ENCODE measurements around the gene NMT1.

The NMT1 gene

GRCh38 chr17:45138911-45139532, 77.9 kb downstream of the NMT1 start:
- no peak for DNase-seq

- no peak for DNase-seq
Measured at GRCh38 chr17:45139533-45139920, 78.4 kb downstream of the NMT1 start.

GRCh38 chr17:45143094-45143670, 82.1 kb downstream of the NMT1 start:
- no peak for DNase-seq

DNA sequence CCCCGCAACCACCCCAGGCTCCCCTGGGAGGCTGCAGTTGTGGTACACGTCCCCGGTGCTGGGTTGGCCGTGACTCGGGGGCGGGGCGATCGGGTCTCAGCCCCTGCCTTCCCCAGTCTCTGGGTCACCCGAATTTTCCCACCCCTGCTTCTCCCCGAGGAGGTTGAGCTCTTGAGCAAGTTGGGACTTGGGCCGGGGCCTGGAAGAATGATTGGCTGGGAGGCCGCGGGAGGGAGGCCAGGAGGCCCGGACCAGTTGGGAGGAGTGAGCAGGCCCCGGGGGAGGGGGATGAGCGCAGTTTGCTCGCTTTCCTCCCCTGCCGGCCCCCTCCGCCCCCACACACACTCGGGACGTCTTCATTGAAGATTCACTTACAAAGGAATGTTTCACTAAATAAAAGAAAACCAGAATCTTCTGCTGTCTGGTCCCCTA, 82.7 kb downstream of the NMT1 start:
- DNase-seq, result peak; percentile 71

- peak; percentile 63 for DNase-seq
Measured at GRCh38 chr17:45144199-45145034, 83.3 kb downstream of the NMT1 start.

GRCh38 chr17:45145035-45145389, 83.9 kb downstream of the NMT1 start:
- DNase-seq, result no peak

GRCh38 chr17:45146166-45146565, 85.0 kb downstream of the NMT1 start:
- DNase-seq, result no peak

- DNase-seq, result no peak
Measured at GRCh38 chr17:45146592-45146889, 85.4 kb downstream of the NMT1 start.

DNA sequence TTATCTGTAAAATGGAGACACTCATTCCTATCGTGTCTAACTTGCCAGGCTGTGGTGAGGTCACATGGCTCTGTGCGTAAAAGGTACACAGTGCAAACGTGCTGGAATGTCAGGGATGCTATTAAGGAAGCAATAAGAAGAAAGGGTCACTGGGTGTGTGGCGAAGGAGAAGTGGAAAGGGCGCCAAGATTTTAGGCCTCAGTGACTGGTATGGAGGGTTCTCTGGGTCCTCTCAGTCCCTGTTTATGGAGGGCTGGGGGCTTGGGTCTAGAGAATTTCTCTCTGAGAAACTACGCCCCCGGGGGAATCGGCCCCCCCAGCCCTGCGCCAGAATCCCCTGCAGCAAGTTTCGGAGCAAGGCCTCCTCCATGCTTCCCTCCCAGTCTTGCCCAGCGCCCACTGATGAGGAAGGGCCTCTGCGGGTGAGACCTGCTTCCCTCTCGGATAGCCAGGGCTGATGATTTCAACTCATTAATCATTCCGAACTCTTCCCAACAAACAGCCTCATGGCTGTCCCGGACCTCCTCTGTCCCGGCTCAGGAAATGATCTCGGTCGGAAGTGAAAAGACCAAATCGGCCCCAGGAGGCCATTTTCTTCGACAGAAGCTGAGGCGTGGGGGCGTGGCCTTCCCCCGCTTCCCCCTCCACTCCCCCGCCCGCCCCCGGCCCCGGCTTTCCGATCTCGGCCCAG, 85.9 kb downstream of the NMT1 start:
- DNase-seq, result no peak

DNA sequence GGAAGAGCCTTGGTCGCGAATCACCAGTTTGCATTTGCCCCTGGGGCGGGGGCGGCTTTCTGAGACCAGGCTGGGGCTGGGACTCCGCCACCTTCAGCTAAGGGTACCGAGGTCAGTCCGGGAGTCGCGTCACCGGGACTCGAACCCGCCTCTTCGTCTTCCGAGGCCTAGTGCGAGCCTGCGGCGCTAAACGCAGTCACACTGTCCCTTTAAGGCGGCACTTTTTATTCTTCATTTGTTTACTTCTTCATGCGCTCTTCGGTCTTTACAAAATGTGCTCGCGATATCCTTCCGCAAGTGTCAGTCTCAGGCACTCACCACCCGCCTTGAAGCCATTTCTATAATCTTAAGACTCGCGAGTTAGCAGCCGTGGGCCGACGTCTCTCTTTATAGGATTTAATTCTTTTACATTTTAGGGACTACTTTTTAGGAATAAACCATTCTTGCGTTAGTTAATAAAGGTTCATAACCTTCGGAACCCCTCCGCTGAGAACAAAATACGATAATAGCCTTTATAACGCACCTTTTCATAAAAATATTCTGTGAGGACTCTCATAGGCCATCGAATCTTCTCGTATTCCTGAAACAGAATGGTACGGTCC, 86.6 kb downstream of the NMT1 start:
- peak; percentile 90 for DNase-seq

DNA sequence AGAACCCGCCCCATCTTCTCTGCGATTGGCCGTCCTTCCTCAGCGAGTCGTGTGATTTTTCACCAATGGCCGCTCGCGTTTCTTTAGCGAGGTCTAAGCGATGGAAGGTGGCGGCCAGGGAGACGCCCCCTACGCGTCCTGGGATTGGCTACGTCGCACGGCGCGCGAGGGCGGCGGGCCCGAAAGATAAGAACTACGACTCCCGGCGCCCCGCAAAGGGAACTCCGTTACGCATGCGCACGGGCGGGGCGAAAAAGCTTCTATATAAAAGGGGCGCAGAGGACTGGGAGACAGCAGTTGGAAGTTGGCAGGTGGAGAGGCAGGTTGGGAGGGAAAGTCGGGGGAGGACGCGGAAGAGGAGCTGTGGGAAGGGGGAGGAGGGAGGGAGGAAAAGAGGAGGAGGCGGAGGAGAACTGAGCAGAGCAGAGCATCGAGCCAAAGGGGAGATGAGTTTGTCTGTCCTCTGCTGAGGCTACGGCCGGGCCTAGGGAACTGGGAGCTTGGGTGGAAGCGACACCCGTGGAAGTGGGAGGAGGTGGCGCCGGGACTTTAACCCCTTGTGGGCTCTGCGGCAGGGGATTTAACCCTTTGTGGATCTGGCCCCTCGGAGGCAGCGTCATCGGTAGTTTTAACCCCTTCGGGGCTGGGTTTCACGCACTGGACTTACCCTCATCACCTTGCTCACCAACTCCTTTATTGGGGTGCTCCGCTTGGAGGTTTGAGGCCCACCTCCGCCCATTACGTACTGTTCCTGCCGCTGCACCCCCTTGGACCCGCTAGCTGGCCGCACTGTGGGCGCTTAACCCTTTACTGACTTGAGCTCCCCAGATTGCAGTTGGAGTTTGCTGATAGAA, 87.3 kb downstream of the NMT1 start, which contains the start of gene HEXIM1:
HEXIM1 (plus strand) TSS at position 293 of the 854 bp plus-strand sequence. CDS start 716 bp downstream, outside the sequence.
- DNase-seq, result peak; percentile 99

DNA sequence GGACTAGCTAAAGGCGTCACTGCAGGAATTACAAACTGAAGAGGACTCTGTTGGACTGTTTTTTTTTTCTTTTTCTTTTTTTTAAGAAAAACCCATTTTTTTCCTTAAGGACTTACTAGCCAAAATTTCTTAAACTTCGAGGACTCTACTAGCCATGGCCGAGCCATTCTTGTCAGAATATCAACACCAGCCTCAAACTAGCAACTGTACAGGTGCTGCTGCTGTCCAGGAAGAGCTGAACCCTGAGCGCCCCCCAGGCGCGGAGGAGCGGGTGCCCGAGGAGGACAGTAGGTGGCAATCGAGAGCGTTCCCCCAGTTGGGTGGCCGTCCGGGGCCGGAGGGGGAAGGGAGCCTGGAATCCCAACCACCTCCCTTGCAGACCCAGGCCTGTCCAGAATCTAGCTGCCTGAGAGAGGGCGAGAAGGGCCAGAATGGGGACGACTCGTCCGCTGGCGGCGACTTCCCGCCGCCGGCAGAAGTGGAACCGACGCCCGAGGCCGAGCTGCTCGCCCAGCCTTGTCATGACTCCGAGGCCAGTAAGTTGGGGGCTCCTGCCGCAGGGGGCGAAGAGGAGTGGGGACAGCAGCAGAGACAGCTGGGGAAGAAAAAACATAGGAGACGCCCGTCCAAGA, 88.0 kb downstream of the NMT1 start:
- peak; percentile 88 for DNase-seq

DNA sequence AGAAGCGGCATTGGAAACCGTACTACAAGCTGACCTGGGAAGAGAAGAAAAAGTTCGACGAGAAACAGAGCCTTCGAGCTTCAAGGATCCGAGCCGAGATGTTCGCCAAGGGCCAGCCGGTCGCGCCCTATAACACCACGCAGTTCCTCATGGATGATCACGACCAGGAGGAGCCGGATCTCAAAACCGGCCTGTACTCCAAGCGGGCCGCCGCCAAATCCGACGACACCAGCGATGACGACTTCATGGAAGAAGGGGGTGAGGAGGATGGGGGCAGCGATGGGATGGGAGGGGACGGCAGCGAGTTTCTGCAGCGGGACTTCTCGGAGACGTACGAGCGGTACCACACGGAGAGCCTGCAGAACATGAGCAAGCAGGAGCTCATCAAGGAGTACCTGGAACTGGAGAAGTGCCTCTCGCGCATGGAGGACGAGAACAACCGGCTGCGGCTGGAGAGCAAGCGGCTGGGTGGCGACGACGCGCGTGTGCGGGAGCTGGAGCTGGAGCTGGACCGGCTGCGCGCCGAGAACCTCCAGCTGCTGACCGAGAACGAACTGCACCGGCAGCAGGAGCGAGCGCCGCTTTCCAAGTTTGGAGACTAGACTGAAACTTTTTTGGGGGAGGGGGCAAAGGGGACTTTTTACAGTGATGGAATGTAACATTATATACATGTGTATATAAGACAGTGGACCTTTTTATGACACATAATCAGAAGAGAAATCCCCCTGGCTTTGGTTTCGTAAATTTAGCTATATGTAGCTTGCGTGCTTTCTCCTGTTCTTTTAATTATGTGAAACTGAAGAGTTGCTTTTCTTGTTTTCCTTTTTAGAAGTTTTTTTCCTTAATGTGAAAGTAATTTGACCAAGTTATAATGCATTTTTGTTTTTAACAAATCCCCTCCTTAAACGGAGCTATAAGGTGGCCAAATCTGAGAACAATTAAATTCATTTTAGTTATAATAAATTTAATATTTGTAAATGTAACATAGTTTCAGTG, 88.8 kb downstream of the NMT1 start:
- DNase-seq, result peak; percentile 74

DNA sequence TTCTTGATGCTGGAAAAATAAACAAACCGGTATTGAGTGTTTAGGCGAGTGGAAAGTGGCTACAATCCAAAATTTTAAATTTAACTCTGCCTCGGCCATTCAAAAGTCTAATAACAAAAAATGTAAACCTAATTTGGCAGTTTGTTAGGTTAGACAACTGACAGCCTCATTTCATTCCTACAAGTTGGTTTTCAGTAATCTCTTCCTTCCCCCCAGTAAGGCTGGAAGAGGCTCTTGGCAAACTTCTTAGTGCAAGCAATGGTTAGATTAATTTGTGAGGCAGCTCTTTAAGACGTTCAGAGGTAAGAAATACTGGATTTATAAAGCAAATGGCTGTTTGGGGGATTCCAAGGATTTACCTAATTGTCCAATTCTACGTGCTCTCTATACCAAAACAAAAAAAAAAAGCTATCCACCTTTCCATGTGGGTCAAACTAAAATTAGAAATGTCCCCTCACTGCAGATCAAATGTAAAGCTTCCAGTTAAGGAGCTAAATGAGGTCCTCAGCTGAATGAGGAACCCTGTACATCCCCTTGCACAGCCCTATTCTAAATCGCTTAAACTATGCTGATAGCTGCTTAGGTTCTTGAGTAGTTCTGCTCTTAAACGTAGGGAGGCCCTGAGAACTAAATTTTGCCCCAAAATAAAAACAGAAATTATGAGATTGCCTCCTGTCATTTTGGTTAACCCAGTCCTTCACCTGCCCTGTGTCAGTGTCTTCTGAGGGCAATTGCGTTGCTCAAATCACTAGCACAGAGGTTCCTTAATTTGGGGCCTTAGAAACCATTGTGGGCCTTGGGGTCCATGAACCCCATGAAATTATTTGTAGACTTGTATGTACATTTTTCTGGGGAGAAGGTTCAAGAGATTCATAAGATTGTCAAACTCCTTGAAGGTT, 90.0 kb downstream of the NMT1 start:
- no peak for DNase-seq

- DNase-seq, result no peak
Measured at GRCh38 chr17:45155029-45155428, 93.9 kb downstream of the NMT1 start.

DNA sequence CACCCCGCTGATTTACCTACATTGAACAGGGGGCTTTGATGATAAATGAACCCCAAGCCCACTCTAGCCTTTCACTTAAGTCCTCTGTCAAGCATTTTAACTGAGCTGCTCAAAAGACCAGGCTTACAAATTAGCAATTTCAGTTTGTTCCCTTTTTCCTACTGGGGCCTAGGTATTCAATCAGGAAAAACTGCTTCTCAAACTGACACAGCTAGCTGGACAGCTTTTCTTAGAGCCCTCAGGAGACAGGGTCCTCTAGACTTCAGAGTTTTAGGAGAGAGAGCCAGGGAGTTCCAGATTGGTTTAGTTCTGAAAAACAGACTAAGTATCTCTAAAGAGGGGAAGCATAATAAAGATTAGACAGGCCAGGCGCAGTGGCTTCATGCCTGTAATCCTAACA, 94.4 kb downstream of the NMT1 start:
- DNase-seq, result no peak

DNA sequence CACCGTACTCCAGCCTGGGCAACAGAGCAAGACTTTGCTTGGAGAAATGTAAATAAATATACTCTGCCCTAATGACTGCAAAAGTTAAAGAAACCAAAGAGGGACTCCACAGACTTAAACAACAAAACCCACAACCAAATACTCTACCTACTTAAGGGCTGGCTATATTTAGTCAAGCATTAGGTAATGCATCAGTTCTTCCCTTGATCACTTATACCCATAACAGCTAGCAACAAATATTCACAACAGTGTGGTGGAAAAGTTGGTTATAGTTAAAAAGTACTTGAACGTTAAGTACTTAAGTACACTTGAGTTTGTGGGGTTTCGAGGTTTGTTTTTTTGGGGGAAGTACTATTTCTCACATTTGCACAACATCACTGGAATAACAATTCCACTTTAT, 95.1 kb downstream of the NMT1 start:
- no peak for DNase-seq
